ENCODE measurements around the gene CYP4F2. TPM values are rescaled to one million over a fixed set of nuclear protein-coding genes. Genes with fewer than 3 reads are reported as not detected.
"Not testable (repeated sequence)": the region's sequence is repeated elsewhere in the genome, so short reads cannot be mapped to it uniquely, and the experiment has no call there.

The CYP4F2 gene
- total RNA-seq, 2 experiments from 2014 or later = not detected

DNA sequence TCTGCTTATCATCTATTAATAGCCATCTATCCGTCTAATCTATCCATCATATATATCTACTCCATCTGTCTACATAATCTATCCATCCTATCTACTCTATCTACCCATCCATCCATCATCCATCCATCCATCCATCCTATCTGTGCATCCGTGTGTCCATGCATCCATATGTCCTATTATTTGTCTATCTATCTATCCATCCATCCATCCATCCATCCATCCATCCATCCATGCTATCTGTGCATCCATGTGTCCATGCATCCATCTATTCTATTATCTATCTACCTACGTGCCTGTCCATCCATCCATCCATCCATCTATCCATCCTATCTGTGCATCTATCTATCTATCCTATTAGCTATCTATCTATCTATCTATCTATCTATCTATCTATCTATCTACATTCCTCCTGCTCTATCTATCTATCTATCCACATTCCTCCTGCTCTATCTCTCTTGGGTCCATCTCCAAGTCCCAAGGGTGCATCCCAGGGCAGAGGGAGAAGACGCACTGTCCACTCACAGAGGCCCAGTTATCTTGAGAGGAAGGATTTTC lies 1.9 kb downstream of the CYP4F2 start:
- H3K4me1 Mint-ChIP-seq (ENCODE audit: low read depth) = peaks cover 8% of the 10 kb centered on the region
- no peak overlapping the region for H3K4me3 Mint-ChIP-seq
- H3K36me3 Mint-ChIP-seq = no peaks in the 10 kb centered on the region

DNA sequence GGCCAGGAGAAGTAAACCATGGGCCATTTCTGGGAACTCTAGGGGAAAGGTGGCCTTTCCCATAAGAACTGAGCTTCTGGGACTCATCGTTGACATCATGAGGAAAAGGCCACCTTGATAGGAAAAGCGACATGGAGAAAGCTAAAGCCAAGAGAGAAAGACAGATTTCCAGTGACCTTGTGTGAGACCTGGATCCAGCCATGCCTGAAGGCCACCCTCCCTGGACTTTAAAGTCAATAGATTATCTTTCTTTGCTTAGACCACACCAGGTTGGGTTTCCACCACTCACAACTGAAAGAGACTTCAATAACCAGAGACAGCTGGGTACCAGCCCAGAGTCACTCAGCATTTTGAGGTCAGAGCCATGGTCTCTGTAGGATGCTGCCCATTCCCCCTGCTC lies 3.5 kb downstream of the CYP4F2 start:
- Mint-ChIP-seq H3K9me3 (no peaks in the 10 kb centered on the region), H3K36me3 (no peaks in the 10 kb centered on the region), H3K27me3 (peaks cover 10% of the 10 kb centered on the region), H3K4me1 (ENCODE audit: low read depth) (no peaks in the 10 kb centered on the region), H3K4me3 (no peak overlapping the region), H3K27ac (no peak overlapping the region)
- POLR2A ChIA-PET = no interaction called here
- DNase-seq = no peak
- intact Hi-C loops (cut with micrococcal nuclease) = no loop called here
- CTCF ChIA-PET = no interaction called here

More for the DNA sequence above, 1.9 kb downstream of the CYP4F2 start:
- peaks cover 20% of the 10 kb centered on the region for H3K27me3 Mint-ChIP-seq
- CTCF ChIA-PET = no interaction called here
- H3K9me3 Mint-ChIP-seq = no peaks in the 10 kb centered on the region
- H3K27ac Mint-ChIP-seq = no peak overlapping the region
- POLR2A ChIA-PET = no interaction called here
- no peak for DNase-seq
- intact Hi-C loops (cut with micrococcal nuclease) = no loop called here

DNA sequence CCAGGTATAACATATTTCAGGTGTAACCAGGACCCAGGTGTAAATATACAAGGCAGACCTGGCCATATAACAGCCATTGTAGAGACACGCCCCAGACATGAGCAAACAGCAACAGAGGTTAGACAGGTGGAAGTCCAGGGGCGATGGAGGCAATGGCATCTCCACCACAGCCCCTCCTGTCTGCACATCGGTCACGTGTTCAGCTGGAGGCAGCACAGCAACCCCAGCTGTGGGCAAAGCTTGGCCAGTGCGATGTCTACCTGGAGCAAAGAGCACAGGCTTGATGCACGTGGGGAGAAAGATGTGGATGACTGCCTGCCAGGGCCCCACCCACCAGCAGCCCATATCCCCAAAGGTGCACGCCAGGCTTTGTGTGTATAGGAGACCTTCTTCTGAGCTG lies 4.4 kb downstream of the CYP4F2 start:
- intact Hi-C loops (cut with micrococcal nuclease) = no loop called here
- Mint-ChIP-seq H3K4me3 (no peak overlapping the region), H3K4me1 (ENCODE audit: low read depth) (no peaks in the 10 kb centered on the region), H3K9me3 (no peaks in the 10 kb centered on the region), H3K36me3 (no peaks in the 10 kb centered on the region), H3K27me3 (peaks cover 9% of the 10 kb centered on the region), H3K27ac (no peak overlapping the region)
- no peak for DNase-seq
- ChIA-PET POLR2A (no interaction called here), CTCF (no interaction called here)

DNA sequence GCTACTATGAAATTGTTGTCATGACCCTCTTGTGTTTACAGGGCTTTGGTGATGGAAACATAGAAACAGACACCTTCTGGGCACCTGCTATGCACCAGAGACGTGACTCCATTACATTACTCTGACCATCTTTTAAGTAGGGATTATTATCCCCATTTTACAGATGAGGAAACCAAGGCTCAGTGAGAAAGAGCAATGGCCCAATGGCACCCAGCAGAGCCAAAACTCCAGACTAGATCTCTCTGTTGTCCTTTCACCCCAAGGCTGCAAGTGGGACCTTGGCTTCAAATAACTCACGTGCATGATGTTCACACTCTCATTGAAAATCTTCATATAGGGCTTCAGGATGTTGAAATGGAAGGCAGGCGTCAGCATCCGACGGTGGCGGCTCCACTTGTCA lies 5.9 kb downstream of the CYP4F2 start:
- Mint-ChIP-seq H3K4me3 (no peak overlapping the region), H3K36me3 (no peaks in the 10 kb centered on the region), H3K9me3 (no peaks in the 10 kb centered on the region), H3K4me1 (ENCODE audit: low read depth) (no peaks in the 10 kb centered on the region), H3K27ac (no peak overlapping the region), H3K27me3 (peaks cover 7% of the 10 kb centered on the region)
- POLR2A ChIA-PET = no interaction called here
- DNase-seq = no peak
- CTCF ChIA-PET = no interaction called here
- intact Hi-C loops (cut with micrococcal nuclease) = no loop called here

DNA sequence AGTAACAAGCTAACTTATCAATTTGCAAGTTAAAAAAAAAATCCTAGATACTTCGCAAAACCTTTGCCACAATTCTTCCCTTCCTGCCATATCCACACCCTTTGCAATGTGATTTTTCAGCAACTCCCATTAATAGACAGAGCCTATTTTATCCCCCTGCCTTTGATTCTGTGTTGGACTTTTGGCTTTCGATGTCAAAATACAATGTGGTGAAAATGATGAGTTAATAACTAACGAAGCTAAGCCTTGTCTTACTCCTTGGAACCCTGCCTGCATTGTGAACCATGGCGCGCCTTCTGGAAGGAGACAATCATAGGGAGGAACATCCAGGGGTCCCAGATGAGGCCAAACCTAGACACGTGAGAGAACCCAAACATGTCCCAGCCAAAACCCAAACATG lies 6.4 kb downstream of the CYP4F2 start:
- Mint-ChIP-seq H3K9me3 (no peaks in the 10 kb centered on the region), H3K4me1 (ENCODE audit: low read depth) (no peaks in the 10 kb centered on the region), H3K27me3 (peaks cover 1% of the 10 kb centered on the region), H3K27ac (no peak overlapping the region), H3K36me3 (no peaks in the 10 kb centered on the region), H3K4me3 (no peak overlapping the region)
- ChIA-PET POLR2A (no interaction called here), CTCF (no interaction called here)
- intact Hi-C loops (cut with micrococcal nuclease) = no loop called here
- no peak for DNase-seq

DNA sequence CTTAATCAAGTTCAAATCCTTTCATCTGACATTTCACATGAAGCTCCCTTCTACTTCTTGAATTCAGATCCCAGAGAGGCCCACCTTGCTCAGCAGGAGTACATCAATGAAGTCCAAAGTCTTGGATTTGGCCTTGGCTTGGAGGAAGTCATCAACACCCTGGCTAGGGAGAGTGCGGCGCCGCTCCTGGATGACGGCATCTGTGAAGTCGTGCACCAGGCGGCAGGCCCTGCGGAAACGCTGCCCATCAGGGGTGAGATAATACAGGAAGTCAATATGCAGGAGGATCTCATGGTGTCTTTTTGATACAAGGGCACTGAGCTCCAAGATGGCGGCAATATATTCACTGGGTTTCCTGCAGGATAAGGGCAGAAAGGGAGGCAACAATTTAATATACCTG lies 8.5 kb downstream of the CYP4F2 start:
- DNase-seq; H3K36me3 Mint-ChIP-seq; intact Hi-C loops (cut with micrococcal nuclease); H3K4me1 Mint-ChIP-seq (ENCODE audit: low read depth); H3K27me3 Mint-ChIP-seq; POLR2A ChIA-PET; H3K4me3 Mint-ChIP-seq; H3K9me3 Mint-ChIP-seq; CTCF ChIA-PET; H3K27ac Mint-ChIP-seq: not testable (repeated sequence)

DNA sequence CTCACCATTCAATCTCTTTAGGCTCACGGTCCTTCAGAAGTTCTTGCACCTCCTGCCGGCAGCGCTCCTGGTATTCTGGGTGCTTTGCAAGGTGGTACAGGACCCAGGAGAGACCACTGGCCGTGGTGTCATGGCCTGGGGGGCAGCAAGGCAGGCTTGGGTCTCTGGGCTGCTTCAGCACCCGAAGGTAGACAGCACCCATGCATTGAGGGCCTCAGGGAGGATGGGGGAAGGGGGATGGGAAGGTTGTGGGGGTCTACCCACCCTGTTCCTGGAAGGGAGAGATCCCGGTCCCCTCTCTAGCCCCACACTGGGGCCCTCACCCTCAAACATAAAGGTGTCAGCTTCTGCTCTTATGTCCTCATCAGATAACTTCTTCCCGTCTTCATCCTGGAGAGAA lies 12.0 kb downstream of the CYP4F2 start:
- peaks cover 10% of the 10 kb centered on the region for H3K27me3 Mint-ChIP-seq
- intact Hi-C loops (cut with micrococcal nuclease) = no loop called here
- DNase-seq = no peak
- no peak overlapping the region for H3K27ac Mint-ChIP-seq
- H3K4me3 Mint-ChIP-seq = no peak overlapping the region
- CTCF ChIA-PET = no interaction called here
- no peaks in the 10 kb centered on the region for H3K4me1 Mint-ChIP-seq (ENCODE audit: low read depth)
- no peaks in the 10 kb centered on the region for H3K36me3 Mint-ChIP-seq
- H3K9me3 Mint-ChIP-seq = no peaks in the 10 kb centered on the region
- POLR2A ChIA-PET = no interaction called here

DNA sequence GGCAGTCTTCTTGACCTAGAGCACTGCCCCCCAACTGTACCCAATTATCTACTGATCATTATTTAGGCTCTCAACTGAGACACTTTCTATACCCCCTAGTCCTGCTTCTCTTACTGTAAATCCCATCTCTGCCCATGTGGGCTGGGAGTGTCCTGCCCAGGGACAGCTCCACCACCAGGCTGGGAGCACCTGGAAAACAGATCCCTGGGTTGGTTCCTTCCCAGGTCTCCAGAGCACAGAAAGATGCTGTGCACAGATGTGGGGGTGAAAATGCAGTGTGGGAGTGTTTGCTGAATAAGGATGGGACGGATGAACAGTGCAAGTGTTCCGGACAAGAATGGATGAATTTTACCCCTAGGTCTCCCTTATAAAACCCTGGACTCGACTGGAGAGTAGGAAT lies 12.7 kb downstream of the CYP4F2 start:
- DNase-seq = no peak
- H3K27ac Mint-ChIP-seq = no peak overlapping the region
- no peaks in the 10 kb centered on the region for H3K36me3 Mint-ChIP-seq
- intact Hi-C loops (cut with micrococcal nuclease) = no loop called here
- peaks cover 12% of the 10 kb centered on the region for H3K27me3 Mint-ChIP-seq
- no peaks in the 10 kb centered on the region for H3K9me3 Mint-ChIP-seq
- POLR2A ChIA-PET = no interaction called here
- CTCF ChIA-PET = no interaction called here
- no peaks in the 10 kb centered on the region for H3K4me1 Mint-ChIP-seq (ENCODE audit: low read depth)
- no peak overlapping the region for H3K4me3 Mint-ChIP-seq

DNA sequence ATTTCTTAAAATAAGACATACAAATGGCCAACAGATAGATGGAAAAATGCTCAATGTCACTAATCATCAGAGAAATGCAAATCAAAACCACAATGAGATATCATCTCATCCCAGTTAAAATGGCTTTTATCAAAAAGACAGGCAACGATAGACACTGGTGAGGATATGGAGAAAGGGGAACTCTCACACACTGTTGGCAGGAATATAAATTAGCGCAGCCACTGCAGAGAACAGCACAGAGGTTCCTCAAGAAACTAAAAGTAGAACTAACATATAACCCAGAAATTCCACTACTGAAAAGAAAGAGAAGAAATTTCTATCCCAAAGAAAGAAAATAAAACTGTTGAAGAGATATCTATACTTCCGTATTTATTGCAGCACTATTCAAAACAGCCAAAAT lies 14.5 kb downstream of the CYP4F2 start:
- H3K4me3 Mint-ChIP-seq; intact Hi-C loops (cut with micrococcal nuclease); H3K9me3 Mint-ChIP-seq; H3K36me3 Mint-ChIP-seq; DNase-seq; H3K4me1 Mint-ChIP-seq (ENCODE audit: low read depth); POLR2A ChIA-PET; H3K27ac Mint-ChIP-seq: not testable (repeated sequence)
- CTCF ChIA-PET = interaction anchor here (0.9 kb wide), 1 partner anchor 14 kb away, joined by 3 read pairs; no protein-coding TSS in a partner anchor
- peaks cover 17% of the 10 kb centered on the region for H3K27me3 Mint-ChIP-seq

DNA sequence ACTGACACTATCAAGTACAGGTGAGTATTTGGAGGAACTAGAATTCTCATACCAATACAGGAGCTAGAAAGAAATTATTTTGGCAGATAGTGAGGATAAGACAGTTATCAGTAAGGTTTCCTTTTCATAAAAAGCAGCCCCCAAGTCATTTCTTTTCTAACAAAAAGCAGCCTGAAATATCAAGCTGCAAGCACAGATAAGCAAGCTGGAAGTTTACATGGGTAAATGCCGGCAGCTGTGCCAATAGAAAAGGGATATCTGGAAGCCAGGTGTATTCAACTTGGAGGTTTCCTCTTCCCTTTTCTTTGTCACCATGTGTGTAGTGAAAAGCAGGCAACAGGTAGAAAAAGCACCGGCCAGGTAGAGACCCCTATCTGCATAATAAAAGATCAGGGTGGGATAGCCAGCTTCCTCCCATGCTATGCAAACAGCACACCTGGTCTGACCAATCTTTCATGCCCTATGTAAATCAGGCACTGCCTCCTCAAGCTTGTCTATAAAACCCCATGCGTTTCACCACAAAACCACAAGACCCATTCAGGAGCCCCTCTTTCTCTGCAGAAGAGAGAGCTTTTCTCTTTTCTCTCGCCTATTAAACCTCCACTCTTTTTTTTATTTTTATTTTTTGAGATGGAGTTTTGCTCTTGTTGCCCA lies 22.9 kb downstream of the CYP4F2 start:
- no peaks in the 10 kb centered on the region for H3K9me3 Mint-ChIP-seq
- H3K4me1 Mint-ChIP-seq (ENCODE audit: low read depth) = no peaks in the 10 kb centered on the region
- no peak overlapping the region for H3K4me3 Mint-ChIP-seq
- intact Hi-C loops (cut with micrococcal nuclease) = no loop called here
- peaks cover 37% of the 10 kb centered on the region for H3K27me3 Mint-ChIP-seq
- CTCF ChIA-PET = interaction anchor here (0.6 kb wide), 1 partner anchor 49 kb away, joined by 3 read pairs; no protein-coding TSS in a partner anchor
- no peaks in the 10 kb centered on the region for H3K36me3 Mint-ChIP-seq
- POLR2A ChIA-PET = no interaction called here
- H3K27ac Mint-ChIP-seq = no peak overlapping the region
- no peak for DNase-seq

DNA sequence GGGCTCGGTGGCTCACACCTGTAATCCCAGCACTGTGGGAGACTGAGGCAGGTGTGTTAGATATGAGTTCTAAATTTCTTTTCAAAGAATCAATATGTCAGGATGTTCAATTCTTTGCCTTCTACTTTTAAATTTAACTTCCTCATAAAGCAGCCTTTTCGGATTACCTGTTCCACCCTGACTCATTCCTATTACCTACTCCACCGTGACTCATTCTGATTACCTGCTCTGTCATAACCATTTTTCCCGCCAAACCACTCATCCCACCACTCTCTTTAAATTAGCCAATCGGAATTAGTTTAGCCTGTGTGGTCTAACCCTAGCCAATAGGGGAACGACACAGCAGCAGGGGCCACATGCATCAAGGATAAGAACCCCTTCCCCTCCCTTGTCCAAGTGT lies 24.1 kb downstream of the CYP4F2 start:
- H3K9me3 Mint-ChIP-seq; intact Hi-C loops (cut with micrococcal nuclease); POLR2A ChIA-PET; H3K27ac Mint-ChIP-seq; H3K36me3 Mint-ChIP-seq; H3K4me3 Mint-ChIP-seq; H3K4me1 Mint-ChIP-seq (ENCODE audit: low read depth); DNase-seq; CTCF ChIA-PET: not testable (repeated sequence)
- H3K27me3 Mint-ChIP-seq = peaks cover 39% of the 10 kb centered on the region

DNA sequence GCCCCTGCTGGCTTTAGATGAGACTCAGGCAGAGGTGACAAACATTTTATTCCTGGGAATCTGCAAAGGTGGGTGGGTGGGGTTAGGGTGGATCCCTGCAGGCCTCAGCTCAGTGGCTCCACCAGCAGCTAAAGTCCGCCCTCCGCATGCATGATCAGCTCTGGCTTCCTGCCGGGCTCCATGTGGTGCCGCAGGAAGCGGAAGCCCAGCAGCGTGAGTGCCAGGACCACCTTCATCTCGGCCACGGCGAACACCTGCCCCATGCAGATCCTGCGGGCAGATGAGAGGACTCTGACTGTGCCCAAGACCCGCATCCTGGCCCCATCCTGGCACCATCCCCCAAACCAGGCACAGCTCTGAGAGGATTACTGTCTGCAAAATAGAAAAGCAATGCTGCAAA lies 26.3 kb downstream of the CYP4F2 start:
- intact Hi-C loops (cut with micrococcal nuclease) = no loop called here
- Mint-ChIP-seq H3K27ac (no peak overlapping the region), H3K36me3 (no peaks in the 10 kb centered on the region), H3K27me3 (peaks cover 28% of the 10 kb centered on the region), H3K4me1 (ENCODE audit: low read depth) (no peaks in the 10 kb centered on the region), H3K9me3 (no peaks in the 10 kb centered on the region), H3K4me3 (no peak overlapping the region)
- CTCF ChIA-PET = no interaction called here
- DNase-seq = peak; percentile 16
- POLR2A ChIA-PET = no interaction called here

DNA sequence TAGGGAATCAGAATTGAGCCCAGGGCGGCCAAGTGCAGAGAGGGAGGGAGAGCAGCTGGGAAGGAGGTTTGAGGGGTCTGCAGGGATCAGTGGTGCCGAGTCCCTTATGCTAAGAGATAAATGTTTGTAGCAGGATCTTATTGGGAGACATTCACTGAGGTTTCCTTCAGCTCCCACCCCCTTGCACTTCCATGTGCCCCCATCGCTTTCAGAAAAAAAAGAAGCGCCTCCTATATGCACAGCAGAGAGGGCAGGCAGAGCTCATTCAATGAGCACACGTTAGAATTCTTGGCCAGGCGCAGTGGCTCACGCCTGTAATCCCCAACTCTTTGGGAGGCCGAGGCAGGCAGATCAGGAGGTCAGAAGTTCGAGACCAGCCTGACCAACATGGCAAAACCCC lies 28.0 kb downstream of the CYP4F2 start:
- Mint-ChIP-seq H3K27me3 (peaks cover 21% of the 10 kb centered on the region), H3K4me1 (ENCODE audit: low read depth) (no peaks in the 10 kb centered on the region), H3K36me3 (no peaks in the 10 kb centered on the region), H3K4me3 (no peak overlapping the region), H3K9me3 (no peaks in the 10 kb centered on the region), H3K27ac (no peak overlapping the region)
- ChIA-PET POLR2A (no interaction called here), CTCF (interaction anchor here (1.0 to 1.4 kb wide), 6 partner anchors 13 to 240 kb away, joined by 3 to 8 read pairs (median 3); no protein-coding TSS in a partner anchor)
- no peak for DNase-seq
- intact Hi-C loops (cut with micrococcal nuclease) = loop anchor here (1.0 to 5.0 kb wide), 2 partner anchors 48 to 241 kb away; no protein-coding TSS in a partner anchor
